ENCODE data around the gene FAM20A.
A peak's percentile ranks its signal among the peaks of the same experiment; 100 is the strongest.

FAM20A gene

GRCh38 chr17:68512960-68513474 is 88.2 kb downstream of the FAM20A start:
- H3K4me3 ChIP-seq (ENCODE audit: low read depth, low read length): peak overlapping the region; percentile 80
- no peak for TF ChIP-seq CTCF (IDR thresholded peaks at IDR 0.05; ENCODE audit: low read depth, low read length)

DNA sequence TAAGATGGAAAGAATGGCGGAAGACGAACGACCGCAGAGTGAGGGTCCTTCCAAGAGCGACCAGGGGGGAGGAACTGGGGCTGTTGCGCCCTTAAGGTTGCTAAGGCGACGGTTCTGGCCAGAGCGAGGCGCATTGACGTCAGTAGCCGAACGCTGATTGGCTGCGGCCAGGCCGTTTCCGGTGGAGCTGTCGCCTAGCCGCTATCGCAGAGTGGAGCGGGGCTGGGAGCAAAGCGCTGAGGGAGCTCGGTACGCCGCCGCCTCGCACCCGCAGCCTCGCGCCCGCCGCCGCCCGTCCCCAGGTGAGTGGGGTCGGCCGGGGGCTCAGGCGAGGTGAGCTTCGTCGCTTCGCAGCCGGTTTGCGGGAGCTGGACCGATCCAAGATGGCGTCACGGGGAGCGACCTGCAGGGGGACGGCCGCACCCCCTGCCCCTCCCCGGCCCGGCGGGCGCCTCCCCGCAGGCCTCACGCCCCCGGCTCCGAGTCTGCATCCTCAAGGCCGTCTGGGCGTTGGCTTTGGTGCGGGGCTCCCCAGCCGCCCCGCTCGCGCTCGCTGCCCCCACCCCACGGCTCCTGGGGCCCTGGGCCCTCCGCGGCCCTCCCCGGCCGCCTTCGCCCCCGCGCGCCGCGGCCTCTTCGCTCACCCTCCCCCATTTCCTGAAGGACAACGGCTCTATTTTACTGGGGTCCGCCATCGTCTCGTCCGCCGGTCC is 88.8 kb downstream of the FAM20A start, which contains the start of gene PRKAR1A:
PRKAR1A (plus strand) TSS at position 184 of the 713 bp plus-strand sequence. CDS start 2,970 bp downstream, outside the sequence.
- TF ChIP-seq CTCF (IDR thresholded peaks at IDR 0.05; ENCODE audit: low read depth, low read length): no peak
- H3K4me3 ChIP-seq (ENCODE audit: low read depth, low read length): peak within 1 kb of the TSS; percentile 80

- TF ChIP-seq CTCF (IDR thresholded peaks at IDR 0.05; ENCODE audit: low read depth, low read length): no peak
- peak overlapping the region; percentile 80 for H3K4me3 ChIP-seq (ENCODE audit: low read depth, low read length)
Measured at GRCh38 chr17:68511671-68512246, 89.4 kb downstream of the FAM20A start.

GRCh38 chr17:68511254-68511670 is 89.9 kb downstream of the FAM20A start:
- no peak for TF ChIP-seq CTCF (IDR thresholded peaks at IDR 0.05; ENCODE audit: low read depth, low read length)
- peak overlapping the region; percentile 80 for H3K4me3 ChIP-seq (ENCODE audit: low read depth, low read length)

- no peak for TF ChIP-seq CTCF (IDR thresholded peaks at IDR 0.05; ENCODE audit: low read depth, low read length)
- H3K4me3 ChIP-seq (ENCODE audit: low read depth, low read length): no peak overlapping the region
Measured at GRCh38 chr17:68509141-68510057, 91.8 kb downstream of the FAM20A start.

DNA sequence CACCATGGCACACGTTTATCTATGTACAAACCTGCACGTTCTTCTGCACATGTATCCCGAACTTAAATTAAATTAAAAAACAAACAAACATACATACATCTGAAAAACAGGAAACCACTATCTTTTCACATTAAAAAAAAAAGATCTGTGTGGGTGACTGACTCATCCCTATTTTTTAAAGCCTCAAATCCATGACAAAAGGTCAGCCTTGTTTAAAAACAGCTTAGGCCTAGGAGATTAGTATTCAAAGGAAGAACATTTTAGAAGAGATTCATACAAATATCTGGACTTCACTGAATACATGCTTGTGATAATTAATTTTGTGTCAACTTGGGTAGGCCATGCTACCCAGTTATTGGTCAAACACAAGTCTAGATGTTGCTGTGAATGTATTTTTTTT is 93.6 kb downstream of the FAM20A start:
- no peak for TF ChIP-seq CTCF (IDR thresholded peaks at IDR 0.05; ENCODE audit: low read depth, low read length)
- H3K4me3 ChIP-seq (ENCODE audit: low read depth, low read length): no peak overlapping the region

All from WI38 (cell line).